Smooth muscle cell of the brain vasculature (primary cell): Measurements from ENCODE around the gene STARD4.
A peak's percentile ranks its signal among the peaks of the same experiment; 100 is the strongest.

Experiments
- DNase-seq: peaks from one replicate; pipeline ENCODE4 v3.0.0-alpha.2; 2012; ENCODE audit warnings: low read depth, low spot score

The STARD4 gene

GRCh38 chr5:111472096-111472495 is 40.2 kb downstream of the STARD4 start:
- no peak for DNase-seq

DNA sequence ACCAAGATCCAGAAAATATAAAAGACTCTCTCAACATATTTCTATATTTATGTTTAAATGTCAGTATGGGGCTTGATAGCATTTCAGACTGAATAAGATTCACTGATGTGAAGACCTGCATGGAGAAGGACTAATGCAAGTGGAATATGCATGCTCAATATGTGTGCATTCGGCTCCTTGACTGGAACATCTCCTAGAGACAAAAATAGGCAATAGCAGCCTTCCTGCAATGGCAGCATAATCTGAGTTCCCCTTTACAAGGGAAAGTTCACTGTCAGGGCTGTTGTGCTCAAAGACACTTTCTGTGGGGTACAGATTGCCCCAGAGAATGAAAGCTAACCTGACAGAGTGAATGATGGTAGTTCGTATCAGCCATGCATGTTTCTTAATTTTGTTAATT is 42.4 kb downstream of the STARD4 start:
- DNase-seq = no peak

- DNase-seq = no peak
These were observed 42.9 kb downstream of the STARD4 start for GRCh38 chr5:111469293-111469896.

- DNase-seq = no peak
These were observed 49.0 kb downstream of the STARD4 start for GRCh38 chr5:111463311-111463710.

DNA sequence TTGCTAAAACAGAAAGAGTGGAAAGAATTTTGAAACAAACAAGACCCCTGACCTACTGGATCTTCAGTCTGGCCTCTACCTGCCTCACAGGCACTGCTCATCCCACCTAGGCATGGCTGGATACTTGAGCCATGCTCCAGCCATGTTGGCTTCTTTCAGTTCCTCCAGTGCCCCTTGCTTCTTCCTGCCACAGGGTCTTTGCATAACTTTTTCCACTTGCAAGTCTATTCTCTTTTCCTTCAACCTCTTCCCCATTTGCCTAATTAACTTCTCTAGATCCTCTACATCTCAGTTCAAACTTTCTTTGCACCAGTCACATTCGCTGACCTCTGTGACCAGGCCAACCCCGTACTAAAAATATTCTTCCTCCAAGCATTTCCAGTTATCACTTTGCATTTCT is 50.4 kb downstream of the STARD4 start:
- DNase-seq = no peak

DNA sequence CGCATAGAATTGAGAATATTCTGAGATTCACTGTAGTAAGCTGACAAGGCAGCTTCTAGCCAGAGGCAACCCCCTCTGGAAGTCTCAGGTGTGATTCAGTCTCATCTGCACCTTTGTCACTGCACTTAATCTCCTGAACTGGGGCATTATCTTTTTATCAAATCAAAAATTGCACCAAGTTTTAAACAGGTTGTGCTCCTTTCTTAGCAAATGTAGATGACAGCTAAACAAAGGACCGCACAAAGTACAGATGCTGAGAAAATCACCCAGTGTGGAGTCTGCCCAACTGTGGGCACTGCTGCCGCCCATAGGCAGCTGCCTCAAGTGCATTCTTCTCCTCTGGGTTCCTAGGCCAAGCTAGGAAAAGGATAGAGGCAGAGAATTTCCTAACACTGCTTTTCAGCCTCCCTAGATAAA is 51.1 kb downstream of the STARD4 start:
- no peak for DNase-seq

- DNase-seq = no peak
These were observed 57.6 kb downstream of the STARD4 start for GRCh38 chr5:111454776-111455175.

DNA sequence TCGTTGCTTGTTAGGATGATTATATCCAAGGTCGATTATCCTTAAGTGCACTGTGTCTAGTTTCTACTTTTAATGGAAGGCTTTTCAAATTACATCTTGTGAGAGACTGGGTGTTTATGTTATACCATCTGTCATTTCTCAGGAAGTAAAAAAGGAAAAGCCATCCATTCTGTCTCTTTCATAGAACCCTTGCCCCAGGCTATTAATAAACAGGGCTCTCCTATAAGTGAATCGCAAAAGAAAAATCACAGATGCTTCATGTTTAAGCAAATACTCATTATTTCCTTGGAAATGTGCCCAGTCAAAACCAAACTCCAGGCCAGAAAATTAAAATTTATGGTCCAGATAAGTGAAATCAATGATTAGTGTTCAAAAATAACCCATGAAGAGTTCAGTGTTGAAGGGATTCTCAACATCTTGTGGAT is 58.1 kb downstream of the STARD4 start:
- no peak for DNase-seq

GRCh38 chr5:111453747-111454146 is 58.6 kb downstream of the STARD4 start:
- peak; percentile 39 for DNase-seq

DNA sequence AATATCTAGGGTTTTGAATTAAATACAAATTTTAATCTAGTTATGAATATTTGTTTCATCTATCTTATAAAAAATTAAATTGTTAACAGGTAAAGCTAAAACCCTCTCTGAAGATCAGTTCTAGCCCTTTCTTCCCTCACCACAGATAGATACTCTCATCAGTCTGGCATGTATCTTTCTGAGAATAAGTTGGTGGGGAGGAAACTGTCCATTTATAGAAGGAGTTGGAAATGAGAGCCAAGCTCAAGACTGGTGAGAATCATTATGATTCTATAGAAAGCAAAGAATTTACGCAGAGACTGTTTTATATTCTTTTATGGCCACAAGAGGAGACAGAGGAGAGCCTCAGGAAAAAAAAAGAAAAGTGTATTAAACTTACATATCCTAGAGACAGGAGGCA is 59.0 kb downstream of the STARD4 start:
- DNase-seq = no peak

DNA sequence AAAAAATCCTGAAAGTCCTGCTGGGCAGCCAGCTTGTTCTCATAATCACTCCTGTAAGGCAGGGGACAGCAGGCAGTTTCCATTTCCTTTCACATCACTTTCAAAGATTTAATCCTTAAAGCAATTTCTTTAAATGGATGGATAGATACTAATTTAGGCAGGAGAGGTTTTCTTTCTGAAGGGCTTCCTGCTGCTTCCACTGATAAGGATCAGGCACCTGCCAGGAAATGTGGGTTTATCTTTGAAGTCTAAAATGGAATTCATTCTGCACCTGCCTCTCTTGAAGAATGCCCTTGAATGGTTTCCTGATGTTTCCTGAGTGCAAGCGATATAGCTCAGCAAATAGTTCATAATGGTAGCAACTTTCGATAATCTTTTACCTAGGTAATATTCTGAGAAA is 64.5 kb downstream of the STARD4 start:
- DNase-seq = no peak

DNA sequence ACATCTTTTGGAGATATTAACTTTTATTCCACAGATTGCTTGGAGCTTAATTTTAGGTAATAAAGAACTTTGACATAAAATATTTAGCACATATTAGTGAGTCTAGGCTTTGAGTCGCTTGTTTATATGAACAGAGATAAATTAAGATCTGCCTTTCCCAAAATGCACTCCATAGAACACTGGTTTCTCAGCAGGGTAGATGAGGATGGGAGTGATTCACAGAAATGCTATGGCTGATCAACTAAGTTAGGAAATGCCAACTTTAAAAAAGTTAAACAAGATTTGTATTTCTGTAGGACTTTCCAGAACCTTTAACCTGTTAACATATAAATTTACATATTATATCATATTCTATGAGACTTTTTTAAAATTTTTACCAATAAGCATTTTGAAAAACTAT is 65.2 kb downstream of the STARD4 start:
- no peak for DNase-seq
